Neural cell (in vitro differentiated cells): ENCODE results near the gene KBTBD8. TPM values are rescaled to one million over a fixed set of nuclear protein-coding genes. Genes with fewer than 3 reads are reported as not detected.
A peak's percentile ranks its signal among the peaks of the same experiment; 100 is the strongest.

Experiments used
- H2AFZ ChIP-seq: fragments of 200-600, 300-800 bp; sonication (generic), shearing (Covaris generic); 2 replicates; pipeline ENCODE4 v1.6.0; 2014; ENCODE audit warnings: low read depth, mild to moderate bottlenecking, antibody characterized with exemption, low read length, moderate library complexity
- H3F3A ChIP-seq: fragments of 200-600 bp; shearing (Covaris generic); 2 replicates; pipeline ENCODE4 v1.6.1; 2016; ENCODE audit warnings: mild to moderate bottlenecking, moderate library complexity, mixed read lengths, antibody characterized with exemption, low read length; ENCODE audit not compliant: insufficient read depth, poor library complexity, severe bottlenecking
- H3K27ac ChIP-seq: fragments of 200-600, 300-800 bp; sonication (generic), shearing (Covaris generic); 2 replicates; pipeline ENCODE4 v1.5.1; 2014; ENCODE audit warnings: mild to moderate bottlenecking, low read length, moderate library complexity
- H3K27me3 ChIP-seq: fragments of 300-800, 200-600 bp; sonication (generic), shearing (Covaris generic); 2 replicates; pipeline ENCODE4 v1.6.0; 2014; ENCODE audit warnings: mild to moderate bottlenecking, low read depth, low read length, moderate library complexity; ENCODE audit not compliant: insufficient read depth
- H3K36me3 ChIP-seq: fragments of 300-800, 200-600 bp; sonication (generic), shearing (Covaris generic); 2 replicates; pipeline ENCODE4 v1.5.1; 2014; ENCODE audit warnings: mild to moderate bottlenecking, antibody characterized with exemption, low read length, moderate library complexity; ENCODE audit not compliant: insufficient read depth
- H3K4me2 ChIP-seq: fragments of 300-800, 200-600 bp; sonication (generic), shearing (Covaris generic); 2 replicates; pipeline ENCODE4 v1.6.0; 2014; ENCODE audit warnings: mild to moderate bottlenecking, low read length
- H3K4me3 ChIP-seq: fragments of 300-800, 200-600 bp; sonication (generic), shearing (Covaris generic); 2 replicates; pipeline ENCODE4 v1.5.1; 2014; ENCODE audit warnings: mild to moderate bottlenecking, low read length, moderate library complexity
- H3K79me2 ChIP-seq: fragments of 200-600 bp; shearing (Covaris generic); replicated peaks from 2 replicates; pipeline ENCODE4 v1.6.0; 2014; ENCODE audit warnings: mild to moderate bottlenecking, low read length, moderate library complexity; ENCODE audit not compliant: insufficient read depth
- H3K9ac ChIP-seq: fragments of 300-800, 200-600 bp; sonication (generic), shearing (Covaris generic); 2 replicates; pipeline ENCODE4 v1.6.1; 2016; ENCODE audit warnings: mild to moderate bottlenecking, low read length, mixed read lengths
- H3K9me2 ChIP-seq: fragments of 200-600 bp; shearing (Covaris generic); 2 replicates; pipeline ENCODE4 v1.6.1; 2016; ENCODE audit warnings: mild to moderate bottlenecking, low read length, mixed read lengths; ENCODE audit not compliant: insufficient read depth
- H3K9me3 ChIP-seq: fragments of 200-600, 300-800 bp; sonication (generic), shearing (Covaris generic); 2 replicates; pipeline ENCODE4 v1.6.1; 2016; ENCODE audit warnings: mild to moderate bottlenecking, mixed run types, low read length, moderate library complexity, mixed read lengths
- H4K20me1 ChIP-seq: fragments of 200-600 bp; shearing (Covaris generic); 2 replicates; pipeline ENCODE4 v1.6.1; 2016; ENCODE audit warnings: mild to moderate bottlenecking, mixed run types; ENCODE audit not compliant: insufficient read depth
- CTCF ChIP-seq: fragments of 450-650 bp; IDR thresholded peaks from 2 replicates; pipeline ENCODE4 v1.5.1; 2014; ENCODE audit warnings: antibody characterized with exemption, mild to moderate bottlenecking, moderate library complexity; ENCODE audit not compliant: poor library complexity, severe bottlenecking
- EP300 ChIP-seq: fragments of 450-650 bp; conservative IDR thresholded peaks from 2 replicates; pipeline ENCODE4 v1.6.1; 2014; ENCODE audit warnings: antibody characterized with exemption, mild to moderate bottlenecking, moderate library complexity; ENCODE audit not compliant: poor library complexity, severe bottlenecking
- EZH2 ChIP-seq: fragments of 200-600, 300-800 bp; shearing (Covaris generic), sonication (generic); IDR thresholded peaks from 2 replicates; pipeline ENCODE4 v1.6.1; 2014; ENCODE audit warnings: antibody characterized with exemption, low read length, borderline replicate concordance, mild to moderate bottlenecking; ENCODE audit not compliant: insufficient read depth, poor library complexity, severe bottlenecking
- MXI1 ChIP-seq: fragments of 450-650 bp; conservative IDR thresholded peaks from 2 replicates; pipeline ENCODE4 v1.6.1; 2014; ENCODE audit warnings: antibody characterized with exemption, mild to moderate bottlenecking; ENCODE audit not compliant: poor library complexity, severe bottlenecking
- POLR2AphosphoS5 ChIP-seq: IDR thresholded peaks from 2 replicates; pipeline ENCODE4 v1.6.1; 2012
- RAD21 ChIP-seq: fragments of 450-650 bp; conservative IDR thresholded peaks from 2 replicates; pipeline ENCODE4 v1.6.1; 2014; ENCODE audit warnings: antibody characterized with exemption, mild to moderate bottlenecking, moderate library complexity
- REST ChIP-seq: IDR thresholded peaks from 2 replicates; pipeline ENCODE4 v1.6.1; 2012; ENCODE audit warnings: borderline replicate concordance
- SMC3 ChIP-seq: fragments of 450-650 bp; conservative IDR thresholded peaks from 2 replicates; pipeline ENCODE4 v1.6.1; 2014; ENCODE audit warnings: antibody characterized with exemption, mild to moderate bottlenecking, moderate library complexity; ENCODE audit not compliant: poor library complexity
- TAF1 ChIP-seq: IDR thresholded peaks from 2 replicates; pipeline ENCODE4 v1.6.1; 2012; ENCODE audit warnings: low read depth
- polyA plus RNA-seq: library from polyadenylated mRNA; depleted of rRNA; stranded (reverse); fragments of >200 nt; gene quantifications from 2 replicates; pipeline ENCODE4 v1.2.3, GENCODE V29; 2014

The KBTBD8 gene
- polyA plus RNA-seq, 1 donor from 2014 or later: 4.7 TPM

DNA sequence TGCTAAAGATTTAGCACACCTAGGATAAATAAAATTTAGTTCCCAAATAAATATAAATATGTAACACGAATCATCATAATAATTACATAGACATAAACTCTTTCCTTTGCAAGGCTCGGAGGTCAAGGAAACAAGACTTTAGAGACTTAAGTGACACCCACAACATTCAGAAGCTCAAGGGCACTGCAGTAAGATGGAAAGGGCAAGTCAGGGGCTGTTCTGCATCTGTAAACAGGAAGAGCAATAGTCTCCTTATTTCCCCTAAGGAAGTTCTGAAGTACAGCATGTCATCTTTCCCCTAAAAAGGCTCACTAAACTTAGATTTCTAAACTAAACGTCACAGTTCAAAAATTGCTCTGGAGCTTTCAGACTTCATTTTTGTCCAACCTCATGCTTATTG lies 26.9 kb upstream of the KBTBD8 start:
- no peaks in the 10 kb centered on the region for H3K9me3 ChIP-seq
- TF ChIP-seq REST (no peak), EP300 (no peak), CTCF (no peak), SMC3 (no peak), EZH2 (no peak), RAD21 (no peak), POLR2AphosphoS5 (no peak), MXI1 (no peak)
- H4K20me1 ChIP-seq: no peaks in the 10 kb centered on the region
- no peak overlapping the region for H2AFZ ChIP-seq
- H3K36me3 ChIP-seq: no peaks in the 10 kb centered on the region
- H3K79me2 ChIP-seq: no peaks in the 10 kb centered on the region
- no peak overlapping the region for H3K27ac ChIP-seq
- H3K9me2 ChIP-seq: no peaks in the 10 kb centered on the region
- no peaks in the 10 kb centered on the region for H3K27me3 ChIP-seq
- H3K4me3 ChIP-seq: no peak overlapping the region
- H3K9ac ChIP-seq: no peak overlapping the region
- H3K4me2 ChIP-seq: no peak overlapping the region
- H3F3A ChIP-seq: no peaks in the 10 kb centered on the region

- Histone ChIP-seq H2AFZ (no peak overlapping the region), H3K9me2 (no peaks in the 10 kb centered on the region), H4K20me1 (no peaks in the 10 kb centered on the region), H3K4me3 (no peak overlapping the region), H3K79me2 (no peaks in the 10 kb centered on the region), H3K36me3 (no peaks in the 10 kb centered on the region), H3K27ac (no peak overlapping the region), H3K4me2 (no peak overlapping the region), H3K9ac (no peak overlapping the region), H3K27me3 (no peaks in the 10 kb centered on the region), H3K9me3 (no peaks in the 10 kb centered on the region), H3F3A (no peaks in the 10 kb centered on the region)
- TF ChIP-seq MXI1 (no peak), EP300 (no peak), EZH2 (no peak), RAD21 (peak; percentile 71), TAF1 (no peak), CTCF (peak; percentile 76), SMC3 (peak; percentile 76), POLR2AphosphoS5 (no peak)
Observed at GRCh38 chr3:66971891-66972551, 26.1 kb upstream of the KBTBD8 start.
